K562 (cell line): ENCODE data around the gene CYLD. TPM values are rescaled to one million over a fixed set of nuclear protein-coding genes. Genes with fewer than 3 reads are reported as not detected.
A peak's percentile ranks its signal among the peaks of the same experiment; 100 is the strongest.

Experiments
- ATF7 ChIP-seq: fragments of 450-650 bp; IDR thresholded peaks from 2 replicates; pipeline ENCODE4 v1.7.1; 2014; ENCODE audit warnings: mild to moderate bottlenecking, moderate library complexity
- BDP1 ChIP-seq: IDR thresholded peaks from 3 replicates; pipeline ENCODE4 v1.6.1; 2011; ENCODE audit not compliant: insufficient read length, insufficient read depth
- CREB1 ChIP-seq, 2 experiments: sonication (generic) in 1 of 2; formaldehyde crosslinking in 1 of 2; IDR thresholded peaks; 2 replicates each; pipeline versions ENCODE4 v1.6.1 to v1.8.0; 2012 to 2022; ENCODE audit warnings: inconsistent platforms in 1 of 2, mild to moderate bottlenecking in 1 of 2, missing genetic modification reagents in 1 of 2, moderate library complexity in 1 of 2
- ETV5 ChIP-seq: sonication (generic); formaldehyde crosslinking; IDR thresholded peaks from 2 replicates; pipeline ENCODE4 v1.4.0; 2020; ENCODE audit warnings: low read depth, mild to moderate bottlenecking, missing genetic modification reagents
- GABPB1 ChIP-seq: sonication (generic); formaldehyde crosslinking; IDR thresholded peaks from 2 replicates; pipeline ENCODE4 v1.8.0; 2022; ENCODE audit warnings: mild to moderate bottlenecking, missing genetic modification reagents
- MBD2 ChIP-seq: sonication (generic); IDR thresholded peaks from 2 replicates; pipeline ENCODE4 v1.6.1; 2016; ENCODE audit warnings: low read depth, borderline replicate concordance
- NEUROD1 ChIP-seq: fragments of 150-350 bp; IDR thresholded peaks from 2 replicates; pipeline ENCODE4 v1.6.1; 2014; ENCODE audit warnings: borderline replicate concordance, low read length, low read depth; ENCODE audit not compliant: partially characterized antibody
- PHF20 ChIP-seq: fragments of 450-650 bp; IDR thresholded peaks from 2 replicates; pipeline ENCODE4 v1.6.1; 2018; ENCODE audit not compliant: partially characterized antibody
- RNF2 ChIP-seq: sonication (generic); IDR thresholded peaks from 2 replicates; pipeline ENCODE4 v1.6.1; 2016
- SMAD3 ChIP-seq: fragments of 450-650 bp; formaldehyde crosslinking; conservative IDR thresholded peaks from 2 replicates; pipeline ENCODE4 v1.4.0; 2020; ENCODE audit warnings: mild to moderate bottlenecking
- SREBF2 ChIP-seq: sonication (generic); formaldehyde crosslinking; IDR thresholded peaks from 2 replicates; pipeline ENCODE4 v1.4.0; 2020; ENCODE audit warnings: mild to moderate bottlenecking, missing genetic modification reagents
- TBP ChIP-seq: optimal IDR thresholded peaks from 2 replicates; pipeline ENCODE3; 2011; ENCODE audit warnings: low read depth, low read length, improper control_type of control experiment
- ZBTB1 ChIP-seq: sonication (generic); formaldehyde crosslinking; IDR thresholded peaks from 2 replicates; pipeline ENCODE4 v1.8.1; 2023; ENCODE audit warnings: missing genetic modification reagents, low read depth, mild to moderate bottlenecking, borderline replicate concordance
- ZNF23 ChIP-seq: fragments of 250-450 bp; sonication (Bioruptor Pico); IDR thresholded peaks from 2 replicates; pipeline ENCODE4 v1.4.0; 2020; ENCODE audit warnings: mild to moderate bottlenecking
- ZNF3 ChIP-seq: fragments of 250-450 bp; sonication (Bioruptor Pico); IDR thresholded peaks from 2 replicates; pipeline ENCODE4 v1.5.0; 2021; ENCODE audit warnings: mild to moderate bottlenecking, moderate library complexity
- polyA plus RNA-seq, 8 experiments: library from polyadenylated mRNA; depleted of rRNA in 4 of 8; stranded (reverse) in 5 of 8; unstranded in 3 of 8; fragments of >200 nt; fragmentation: Nextera tagmentation in 2 of 8; fragmentation: Illumina TruSeq in 1 of 8; extraction: Ambion mirVana in 2 of 8; extraction: Trizol in 1 of 8; gene quantifications; 2 replicates each; pipeline versions ENCODE4 v1.2.1 to v1.2.3, GENCODE V29; 2011 to 2014; ENCODE audit warnings: inconsistent platforms in 1 of 8, missing spikeins in 1 of 8
- total RNA-seq, 7 experiments: library from RNA; depleted of rRNA in 6 of 7; stranded (reverse); fragments of >200 nt in 6 of 7; fragmentation: Illumina TruSeq in 2 of 7; extraction: Trizol in 2 of 7; gene quantifications; 2 replicates each; pipeline versions ENCODE4 v1.2.1 to v1.2.3, GENCODE V29; 2011 to 2021; ENCODE audit warnings: low replicate concordance in 1 of 7
- TF ChIP-seq, protein P1 (sequence below): fragments of 250-450 bp; sonication (Bioruptor Pico); IDR thresholded peaks from 2 replicates; pipeline ENCODE4 v1.5.0; 2021
- TF ChIP-seq, protein P2 (sequence below): fragments of 250-450 bp; sonication (Bioruptor Pico); IDR thresholded peaks from 2 replicates; pipeline ENCODE4 v1.4.0; 2020; ENCODE audit warnings: mild to moderate bottlenecking
- TF ChIP-seq, protein P3 (sequence below): sonication (generic); formaldehyde crosslinking; IDR thresholded peaks from 2 replicates; pipeline ENCODE4 v1.9.0; 2022; ENCODE audit warnings: mild to moderate bottlenecking, missing genetic modification reagents
- TF ChIP-seq, protein P4 (sequence below): sonication (generic); formaldehyde crosslinking; IDR thresholded peaks from 2 replicates; pipeline ENCODE4 v1.8.0; 2022; ENCODE audit warnings: mild to moderate bottlenecking, low read depth, missing genetic modification reagents
- TF ChIP-seq, protein P5 (sequence below): fragments of 200-800 bp; sonication (Bioruptor generic); IDR thresholded peaks from 2 replicates; pipeline ENCODE4 v1.6.1; 2017; ENCODE audit warnings: missing genetic modification characterization, missing compliant biosample characterization

CYLD gene
- total and polyA plus RNA-seq, 9 of the 15 experiments (the other 6 are each of a cell fraction or from before 2014, with no cell fraction given), result 3.4 to 7.4 (median 5.3) TPM

DNA sequence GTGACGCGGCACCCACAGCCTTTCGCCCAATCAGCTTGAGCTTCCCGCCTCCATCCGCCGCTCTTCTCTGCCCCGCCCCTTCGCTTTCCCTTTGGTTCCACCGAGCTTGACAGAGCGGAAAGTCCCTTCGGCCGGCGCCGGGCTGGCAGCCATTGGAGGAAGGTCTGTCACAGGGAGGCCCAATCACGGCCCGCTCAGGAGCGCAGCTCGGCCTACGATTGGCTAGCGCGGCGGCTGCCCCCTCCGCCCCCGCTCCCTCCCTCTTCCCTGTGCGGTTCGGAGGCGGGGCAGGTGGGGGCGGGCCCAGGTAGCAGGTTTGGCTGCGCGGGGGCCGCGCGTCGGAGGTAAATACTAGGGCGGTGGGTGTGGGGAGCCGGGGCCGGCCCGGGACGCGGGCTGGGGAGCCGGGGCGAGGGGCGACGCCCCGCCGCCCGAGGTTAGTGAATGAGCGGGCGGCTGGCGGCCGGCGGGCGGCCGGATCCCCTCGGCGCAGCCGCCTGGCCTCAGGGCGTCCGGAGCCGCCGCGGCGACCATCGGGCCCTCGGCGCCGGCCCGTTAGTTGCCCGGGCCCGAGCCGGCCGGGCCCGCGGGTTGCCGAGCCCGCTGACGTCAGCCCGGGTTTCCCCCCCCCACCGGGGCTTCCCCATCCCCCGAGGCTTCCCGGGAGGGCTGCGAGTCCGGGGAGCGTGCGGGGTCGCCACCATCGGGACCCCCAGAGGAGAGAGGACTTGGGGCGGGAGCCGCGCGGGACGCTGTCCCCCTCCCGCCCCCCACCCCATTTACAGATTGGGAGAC lies at the start of gene CYLD (continued):
- TF ChIP-seq CREB1 (IDR thresholded peaks at IDR 0.05) (peak; percentile 47; the same call in 1 of the 2 replicates), CREB1 (CRISPR knock-in tag; IDR thresholded peaks at IDR 0.05) (peak; percentile 44; the same call in 1 of the 2 replicates), MBD2 (peak; percentile 98), ZNF3 (CRISPR knock-in tag) (no peak), ZBTB1 (CRISPR knock-in tag) (no peak), BDP1 (no peak), ZNF23 (CRISPR knock-in tag) (no peak), NEUROD1 (peak; percentile 92), ATF7 (peak; percentile 80), TBP (peak; percentile 19), ETV5 (no peak), SMAD3 (no peak), SREBF2 (CRISPR knock-in tag) (no peak), PHF20 (no peak), GABPB1 (CRISPR knock-in tag) (peak; percentile 73; the same call in 1 of the 2 replicates), RNF2 (no peak)
- TF ChIP-seq, protein P1, sequence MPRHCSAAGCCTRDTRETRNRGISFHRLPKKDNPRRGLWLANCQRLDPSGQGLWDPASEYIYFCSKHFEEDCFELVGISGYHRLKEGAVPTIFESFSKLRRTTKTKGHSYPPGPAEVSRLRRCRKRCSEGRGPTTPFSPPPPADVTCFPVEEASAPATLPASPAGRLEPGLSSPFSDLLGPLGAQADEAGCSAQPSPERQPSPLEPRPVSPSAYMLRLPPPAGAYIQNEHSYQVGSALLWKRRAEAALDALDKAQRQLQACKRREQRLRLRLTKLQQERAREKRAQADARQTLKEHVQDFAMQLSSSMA, result peak; percentile 99
- TF ChIP-seq, protein P2, sequence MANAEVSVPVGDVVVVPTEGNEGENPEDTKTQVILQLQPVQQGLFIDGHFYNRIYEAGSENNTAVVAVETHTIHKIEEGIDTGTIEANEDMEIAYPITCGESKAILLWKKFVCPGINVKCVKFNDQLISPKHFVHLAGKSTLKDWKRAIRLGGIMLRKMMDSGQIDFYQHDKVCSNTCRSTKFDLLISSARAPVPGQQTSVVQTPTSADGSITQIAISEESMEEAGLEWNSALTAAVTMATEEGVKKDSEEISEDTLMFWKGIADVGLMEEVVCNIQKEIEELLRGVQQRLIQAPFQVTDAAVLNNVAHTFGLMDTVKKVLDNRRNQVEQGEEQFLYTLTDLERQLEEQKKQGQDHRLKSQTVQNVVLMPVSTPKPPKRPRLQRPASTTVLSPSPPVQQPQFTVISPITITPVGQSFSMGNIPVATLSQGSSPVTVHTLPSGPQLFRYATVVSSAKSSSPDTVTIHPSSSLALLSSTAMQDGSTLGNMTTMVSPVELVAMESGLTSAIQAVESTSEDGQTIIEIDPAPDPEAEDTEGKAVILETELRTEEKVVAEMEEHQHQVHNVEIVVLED, result peak; percentile 55; the same call in 1 of the 2 replicates
- TF ChIP-seq, protein P3, sequence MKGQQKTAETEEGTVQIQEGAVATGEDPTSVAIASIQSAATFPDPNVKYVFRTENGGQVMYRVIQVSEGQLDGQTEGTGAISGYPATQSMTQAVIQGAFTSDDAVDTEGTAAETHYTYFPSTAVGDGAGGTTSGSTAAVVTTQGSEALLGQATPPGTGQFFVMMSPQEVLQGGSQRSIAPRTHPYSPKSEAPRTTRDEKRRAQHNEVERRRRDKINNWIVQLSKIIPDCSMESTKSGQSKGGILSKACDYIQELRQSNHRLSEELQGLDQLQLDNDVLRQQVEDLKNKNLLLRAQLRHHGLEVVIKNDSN, result 0 out of 2 replicates have a peak, but pooled peaks have one; percentile 16
- TF ChIP-seq, protein P4, sequence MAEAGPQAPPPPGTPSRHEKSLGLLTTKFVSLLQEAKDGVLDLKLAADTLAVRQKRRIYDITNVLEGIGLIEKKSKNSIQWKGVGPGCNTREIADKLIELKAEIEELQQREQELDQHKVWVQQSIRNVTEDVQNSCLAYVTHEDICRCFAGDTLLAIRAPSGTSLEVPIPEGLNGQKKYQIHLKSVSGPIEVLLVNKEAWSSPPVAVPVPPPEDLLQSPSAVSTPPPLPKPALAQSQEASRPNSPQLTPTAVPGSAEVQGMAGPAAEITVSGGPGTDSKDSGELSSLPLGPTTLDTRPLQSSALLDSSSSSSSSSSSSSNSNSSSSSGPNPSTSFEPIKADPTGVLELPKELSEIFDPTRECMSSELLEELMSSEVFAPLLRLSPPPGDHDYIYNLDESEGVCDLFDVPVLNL (CRISPR knock-in tag), result no peak
- TF ChIP-seq, protein P5, sequence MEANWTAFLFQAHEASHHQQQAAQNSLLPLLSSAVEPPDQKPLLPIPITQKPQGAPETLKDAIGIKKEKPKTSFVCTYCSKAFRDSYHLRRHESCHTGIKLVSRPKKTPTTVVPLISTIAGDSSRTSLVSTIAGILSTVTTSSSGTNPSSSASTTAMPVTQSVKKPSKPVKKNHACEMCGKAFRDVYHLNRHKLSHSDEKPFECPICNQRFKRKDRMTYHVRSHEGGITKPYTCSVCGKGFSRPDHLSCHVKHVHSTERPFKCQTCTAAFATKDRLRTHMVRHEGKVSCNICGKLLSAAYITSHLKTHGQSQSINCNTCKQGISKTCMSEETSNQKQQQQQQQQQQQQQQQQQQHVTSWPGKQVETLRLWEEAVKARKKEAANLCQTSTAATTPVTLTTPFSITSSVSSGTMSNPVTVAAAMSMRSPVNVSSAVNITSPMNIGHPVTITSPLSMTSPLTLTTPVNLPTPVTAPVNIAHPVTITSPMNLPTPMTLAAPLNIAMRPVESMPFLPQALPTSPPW (CRISPR knock-in tag), result peak; percentile 100
